ENCODE measurements around the gene FBXW5. TPM values are rescaled to one million over a fixed set of nuclear protein-coding genes. Genes with fewer than 3 reads are reported as not detected.

Gene FBXW5
- total RNA-seq, 2 donors from 2014 or later = 162 to 174 TPM

DNA sequence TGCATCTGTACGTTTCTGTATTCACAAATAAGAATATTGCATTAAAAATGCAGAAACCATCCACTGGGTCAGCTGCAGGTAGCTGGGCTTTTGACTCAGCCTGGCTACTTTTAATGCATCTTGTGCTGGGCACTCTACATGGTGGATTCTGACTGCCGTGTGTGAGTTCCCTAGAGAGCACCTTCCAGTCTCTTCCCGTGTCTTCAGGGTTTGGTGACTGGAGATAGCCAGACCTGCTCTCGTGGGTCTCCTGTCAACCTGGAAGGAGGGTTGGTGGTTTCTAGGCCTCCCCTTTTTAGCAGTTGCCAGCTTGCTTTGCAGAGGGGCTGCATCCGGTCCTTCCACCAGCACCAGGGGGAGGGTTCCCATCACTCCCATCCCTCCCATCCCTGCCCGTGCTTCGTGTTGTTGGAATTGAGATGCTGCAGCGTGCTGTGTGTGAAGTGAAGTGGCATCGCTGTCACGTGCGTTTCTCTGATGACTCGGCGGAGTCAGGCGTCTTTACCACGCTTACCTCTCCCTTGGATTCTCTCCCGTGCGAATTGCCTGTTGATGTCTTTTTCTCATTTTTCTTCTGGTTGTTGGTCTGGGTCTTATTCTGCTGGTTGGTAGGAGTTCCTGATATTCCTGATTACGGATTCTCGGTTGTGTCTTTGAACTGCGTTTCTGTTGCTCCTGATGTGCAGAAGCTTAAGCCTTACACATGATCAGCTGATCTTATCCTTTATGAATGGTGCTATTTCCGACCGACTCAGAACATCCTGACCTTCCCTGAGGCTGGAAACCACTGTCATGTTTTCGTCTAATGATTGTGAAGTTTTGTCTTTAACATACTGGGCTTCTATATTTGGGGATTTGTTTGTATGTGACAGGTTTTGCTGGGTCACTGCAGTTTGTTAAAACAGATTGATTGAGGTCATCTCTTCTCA is 16.9 kb downstream of the FBXW5 start:
- Histone ChIP-seq H3K9ac (ENCODE audit: low read depth in 2 of 2, low read length in 2 of 2) (no peak overlapping the region), H3K4me3 (no peak overlapping the region), H3K36me3 (no peaks in the 10 kb centered on the region), H3K4me1 (no peaks in the 10 kb centered on the region), H3K9me3 (no peaks in the 10 kb centered on the region), H3K27me3 (no peaks in the 10 kb centered on the region), H3K27ac (no peak overlapping the region)
- intact Hi-C loops (cut with DNase I) = no loop called here
- no peak for TF ChIP-seq CTCF (IDR thresholded peaks at IDR 0.05)
- DNase-seq = no peak

DNA sequence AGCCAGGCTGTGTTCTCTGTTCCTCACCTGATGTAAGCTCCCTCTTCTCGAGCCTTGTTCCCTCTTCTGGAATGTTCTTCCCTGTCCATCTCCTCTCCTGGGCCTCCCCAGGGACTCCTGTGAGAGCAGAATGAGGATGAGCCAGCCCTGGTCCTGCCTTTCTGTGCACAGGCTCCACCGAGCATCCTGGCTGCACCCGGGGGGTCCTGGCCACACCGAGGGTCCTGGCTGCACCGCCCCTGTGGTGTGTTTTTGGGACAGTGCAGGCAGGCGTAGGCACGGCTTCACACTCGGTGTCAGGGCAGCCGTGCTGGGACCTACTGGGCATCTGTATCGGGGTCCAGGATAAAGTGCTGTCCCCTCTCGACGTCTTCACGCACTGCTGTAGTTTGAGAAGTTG is 17.8 kb downstream of the FBXW5 start:
- Histone ChIP-seq H3K4me1 (no peaks in the 10 kb centered on the region), H3K9ac (ENCODE audit: low read depth in 2 of 2, low read length in 2 of 2) (no peak overlapping the region), H3K9me3 (no peaks in the 10 kb centered on the region), H3K27me3 (no peaks in the 10 kb centered on the region), H3K4me3 (no peak overlapping the region), H3K27ac (no peak overlapping the region), H3K36me3 (no peaks in the 10 kb centered on the region)
- intact Hi-C loops (cut with DNase I) = no loop called here
- no peak for TF ChIP-seq CTCF (IDR thresholded peaks at IDR 0.05)
- DNase-seq = no peak

GRCh38 chr9:136926154-136926704 is 18.3 kb downstream of the FBXW5 start:
- Histone ChIP-seq H3K4me3 (no peak overlapping the region), H3K36me3 (peaks cover 1% of the 10 kb centered on the region), H3K27ac (no peak overlapping the region), H3K9me3 (no peaks in the 10 kb centered on the region), H3K9ac (ENCODE audit: low read depth in 2 of 2, low read length in 2 of 2) (no peak overlapping the region), H3K27me3 (no peaks in the 10 kb centered on the region), H3K4me1 (no peaks in the 10 kb centered on the region)
- intact Hi-C loops (cut with DNase I) = no loop called here
- no peak for TF ChIP-seq CTCF (IDR thresholded peaks at IDR 0.05)
- no peak for DNase-seq

DNA sequence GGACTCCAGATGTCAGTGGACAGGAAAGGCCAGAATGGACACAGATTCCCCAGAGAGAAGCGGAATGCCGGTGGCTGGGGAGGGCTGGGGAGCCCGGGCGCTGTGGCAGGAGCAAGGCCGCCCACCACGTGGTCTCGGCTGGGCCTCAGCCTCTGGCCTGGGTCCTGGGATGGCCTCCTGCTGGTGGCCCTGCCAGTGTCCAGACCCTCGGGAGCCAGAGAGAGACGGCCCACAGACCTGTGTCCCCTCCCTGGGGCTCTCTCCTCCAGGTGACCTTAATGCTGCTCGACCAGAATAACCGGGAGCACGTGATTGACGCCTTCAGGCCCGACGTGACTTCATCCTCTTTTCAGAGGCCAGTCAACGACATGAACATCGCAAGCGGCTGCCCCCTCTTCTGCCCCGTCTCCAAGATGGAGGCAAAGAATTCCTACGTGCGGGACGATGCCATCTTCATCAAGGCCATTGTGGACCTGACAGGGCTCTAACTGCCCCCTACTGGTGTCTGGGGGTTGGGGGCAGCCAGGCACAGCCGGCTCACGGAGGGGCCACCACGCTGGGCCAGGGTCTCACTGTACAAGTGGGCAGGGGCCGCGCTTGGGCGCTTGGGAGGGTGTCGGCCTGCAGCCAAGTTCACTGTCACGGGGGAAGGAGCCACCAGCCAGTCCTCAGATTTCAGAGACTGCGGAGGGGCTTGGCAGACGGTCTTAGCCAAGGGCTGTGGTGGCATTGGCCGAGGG is 19.0 kb downstream of the FBXW5 start:
- intact Hi-C loops (cut with DNase I) = no loop called here
- no peak for DNase-seq
- no peak overlapping the region for H3K27ac ChIP-seq
- H3K9ac ChIP-seq (ENCODE audit: low read depth in 2 of 2, low read length in 2 of 2) = no peak overlapping the region
- TF ChIP-seq CTCF (IDR thresholded peaks at IDR 0.05) = no peak
- H3K4me3 ChIP-seq = no peak overlapping the region
- no peaks in the 10 kb centered on the region for H3K27me3 ChIP-seq
- no peaks in the 10 kb centered on the region for H3K4me1 ChIP-seq
- H3K9me3 ChIP-seq = no peaks in the 10 kb centered on the region
- peaks cover 8% of the 10 kb centered on the region for H3K36me3 ChIP-seq

- H3K27me3 ChIP-seq = no peaks in the 10 kb centered on the region
- peaks cover 15% of the 10 kb centered on the region for H3K36me3 ChIP-seq
- intact Hi-C loops (cut with DNase I) = no loop called here
- no peak for DNase-seq
- H3K4me1 ChIP-seq = no peaks in the 10 kb centered on the region
- TF ChIP-seq CTCF (IDR thresholded peaks at IDR 0.05) = no peak
- no peak overlapping the region for H3K4me3 ChIP-seq
- H3K9ac ChIP-seq (ENCODE audit: low read depth in 2 of 2, low read length in 2 of 2) = no peak overlapping the region
- H3K9me3 ChIP-seq = no peaks in the 10 kb centered on the region
- no peak overlapping the region for H3K27ac ChIP-seq
Observed at GRCh38 chr9:136923881-136924280, 20.7 kb downstream of the FBXW5 start.
